ENCODE measurements around the gene AKAP10. TPM values are rescaled to one million over a fixed set of nuclear protein-coding genes. Genes with fewer than 3 reads are reported as not detected.
A peak's percentile ranks its signal among the peaks of the same experiment; 100 is the strongest.

AKAP10 gene
- total and polyA plus RNA-seq, 9 donors, result 13.9 to 40.3 (median 28.9) TPM

GRCh38 chr17:20009052-20009301, 31.3 kb upstream of the AKAP10 start:
- peak in 1 of 3 donors; percentile 97 for TF ChIP-seq CTCF (IDR thresholded peaks at IDR 0.05)
- no peak for TF ChIP-seq EP300 (IDR thresholded peaks at IDR 0.05)
- TF ChIP-seq POLR2A (IDR thresholded peaks at IDR 0.05), result no peak
- intact Hi-C loops (cut with DNase I), result loop anchor here in 3 of 4 donors (2.0 to 10.0 kb wide), 4 partner anchors 84 to 313 kb away; no protein-coding TSS in a partner anchor
- H3K4me3 ChIP-seq, result peak overlapping the region; percentile 76
- no peak for DNase-seq
- 0% methylated on average over 5 to 18 of the region's 18 CpGs for WGBS, 3 donors
- H3K4me1 ChIP-seq (ENCODE audit: insufficient read depth), result no peaks in the 10 kb centered on the region
- H3K27ac ChIP-seq, result peak overlapping the region; percentile 72 to 76
- no peaks in the 10 kb centered on the region for H3K9me3 ChIP-seq
- H3K27me3 ChIP-seq, result no peaks in the 10 kb centered on the region
- no peaks in the 10 kb centered on the region for H3K36me3 ChIP-seq

- H3K9me3 ChIP-seq, result no peaks in the 10 kb centered on the region
- DNase-seq, result peak; percentile 41 to 64 (median 57)
- peak overlapping the region; percentile 76 for H3K4me3 ChIP-seq
- H3K27ac ChIP-seq, result peak overlapping the region; percentile 72 to 76
- 30 to 33% (median 30%) methylated on average over 34 to 35 of the region's 35 CpGs for WGBS, 3 donors
- intact Hi-C loops (cut with DNase I), result loop anchor here in 3 of 4 donors (2.0 to 10.0 kb wide), 4 partner anchors 84 to 314 kb away; no protein-coding TSS in a partner anchor
- no peaks in the 10 kb centered on the region for H3K36me3 ChIP-seq
- H3K27me3 ChIP-seq, result no peaks in the 10 kb centered on the region
- no peak for TF ChIP-seq CTCF (IDR thresholded peaks at IDR 0.05)
- TF ChIP-seq POLR2A (IDR thresholded peaks at IDR 0.05), result no peak
- TF ChIP-seq EP300 (IDR thresholded peaks at IDR 0.05), result no peak
- H3K4me1 ChIP-seq (ENCODE audit: insufficient read depth), result no peaks in the 10 kb centered on the region
These were observed 30.8 kb upstream of the AKAP10 start for GRCh38 chr17:20008242-20009051.

- H3K4me3 ChIP-seq, result no peak overlapping the region
- TF ChIP-seq POLR2A (IDR thresholded peaks at IDR 0.05) (no peak), EP300 (IDR thresholded peaks at IDR 0.05) (no peak), CTCF (IDR thresholded peaks at IDR 0.05) (no peak)
- H3K36me3 ChIP-seq, result no peaks in the 10 kb centered on the region
- WGBS, 3 donors, result 35 to 49% (median 44%) methylated on average over 5 of the region's 5 CpGs
- no peaks in the 10 kb centered on the region for H3K9me3 ChIP-seq
- intact Hi-C loops (cut with DNase I), result no loop called here
- no peak overlapping the region for H3K27ac ChIP-seq
- no peaks in the 10 kb centered on the region for H3K4me1 ChIP-seq (ENCODE audit: insufficient read depth)
- DNase-seq, result no peak
- no peaks in the 10 kb centered on the region for H3K27me3 ChIP-seq
These were observed 18.9 kb upstream of the AKAP10 start for GRCh38 chr17:19996502-19996901.

- TF ChIP-seq CTCF (IDR thresholded peaks at IDR 0.05) (no peak), POLR2A (IDR thresholded peaks at IDR 0.05) (no peak), EP300 (IDR thresholded peaks at IDR 0.05) (no peak)
- Histone ChIP-seq H3K36me3 (no peaks in the 10 kb centered on the region), H3K27ac (no peak overlapping the region), H3K9me3 (no peaks in the 10 kb centered on the region), H3K4me3 (no peak overlapping the region), H3K4me1 (ENCODE audit: insufficient read depth) (no peaks in the 10 kb centered on the region), H3K27me3 (no peaks in the 10 kb centered on the region)
- intact Hi-C loops (cut with DNase I), result no loop called here
- WGBS, 3 donors, result 88 to 96% (median 92%) methylated on average over 1 of the region's 1 CpG
- DNase-seq, result no peak
These were observed 18.5 kb upstream of the AKAP10 start for GRCh38 chr17:19996086-19996485.
